ENCODE data around the gene AMPD3. TPM values are rescaled to one million over a fixed set of nuclear protein-coding genes. Genes with fewer than 3 reads are reported as not detected.

AMPD3 gene
- total RNA-seq, 1 donor from 2014 or later = 12.9 TPM

GRCh38 chr11:10461276-10461790 is 6.3 kb downstream of the AMPD3 start:
- H3K4me3 Mint-ChIP-seq (ENCODE audit: low read depth) = no peak overlapping the region
- no peak for DNase-seq (ENCODE audit: low spot score, unreplicated experiment)
- H3K27ac Mint-ChIP-seq = no peak overlapping the region
- H3K4me1 Mint-ChIP-seq (ENCODE audit: low read depth) = peaks cover 4% of the 10 kb centered on the region
- H3K27me3 Mint-ChIP-seq = no peaks in the 10 kb centered on the region
- TF ChIP-seq CTCF (IDR thresholded peaks at IDR 0.05; ENCODE audit: unreplicated experiment) = no peak
- no peaks in the 10 kb centered on the region for H3K9me3 Mint-ChIP-seq (ENCODE audit: low read depth)
- H3K36me3 Mint-ChIP-seq (ENCODE audit: insufficient read depth) = peaks cover 3% of the 10 kb centered on the region

GRCh38 chr11:10462746-10463300 is 7.8 kb downstream of the AMPD3 start:
- H3K4me1 Mint-ChIP-seq (ENCODE audit: low read depth) = peaks cover 8% of the 10 kb centered on the region
- no peak overlapping the region for H3K4me3 Mint-ChIP-seq (ENCODE audit: low read depth)
- no peaks in the 10 kb centered on the region for H3K27me3 Mint-ChIP-seq
- H3K9me3 Mint-ChIP-seq (ENCODE audit: low read depth) = peaks cover 4% of the 10 kb centered on the region
- no peak overlapping the region for H3K27ac Mint-ChIP-seq
- peaks cover 9% of the 10 kb centered on the region for H3K36me3 Mint-ChIP-seq (ENCODE audit: insufficient read depth)
- DNase-seq (ENCODE audit: low spot score, unreplicated experiment) = no peak
- no peak for TF ChIP-seq CTCF (IDR thresholded peaks at IDR 0.05; ENCODE audit: unreplicated experiment)

- Mint-ChIP-seq H3K36me3 (ENCODE audit: insufficient read depth) (peaks cover 8% of the 10 kb centered on the region), H3K9me3 (ENCODE audit: low read depth) (peaks cover 15% of the 10 kb centered on the region), H3K27me3 (no peaks in the 10 kb centered on the region), H3K27ac (no peak overlapping the region), H3K4me3 (ENCODE audit: low read depth) (no peak overlapping the region), H3K4me1 (ENCODE audit: low read depth) (peaks cover 2% of the 10 kb centered on the region)
- no peak for DNase-seq (ENCODE audit: low spot score, unreplicated experiment)
- TF ChIP-seq CTCF (IDR thresholded peaks at IDR 0.05; ENCODE audit: unreplicated experiment) = no peak
Measured at GRCh38 chr11:10473371-10473770, 18.3 kb downstream of the AMPD3 start.

GRCh38 chr11:10474551-10474950 is 19.5 kb downstream of the AMPD3 start:
- peaks cover 2% of the 10 kb centered on the region for H3K4me1 Mint-ChIP-seq (ENCODE audit: low read depth)
- H3K36me3 Mint-ChIP-seq (ENCODE audit: insufficient read depth) = no peaks in the 10 kb centered on the region

GRCh38 chr11:10476342-10476741 is 21.3 kb downstream of the AMPD3 start:
- no peaks in the 10 kb centered on the region for H3K27me3 Mint-ChIP-seq
- H3K4me3 Mint-ChIP-seq (ENCODE audit: low read depth) = no peak overlapping the region

More at GRCh38 chr11:10474551-10474950, 19.5 kb downstream of the AMPD3 start:
- H3K27me3 Mint-ChIP-seq = no peaks in the 10 kb centered on the region
- H3K4me3 Mint-ChIP-seq (ENCODE audit: low read depth) = no peak overlapping the region
- no peak for TF ChIP-seq CTCF (IDR thresholded peaks at IDR 0.05; ENCODE audit: unreplicated experiment)
- no peak for DNase-seq (ENCODE audit: low spot score, unreplicated experiment)
- no peak overlapping the region for H3K27ac Mint-ChIP-seq
- H3K9me3 Mint-ChIP-seq (ENCODE audit: low read depth) = peaks cover 4% of the 10 kb centered on the region

More at GRCh38 chr11:10476342-10476741, 21.3 kb downstream of the AMPD3 start:
- Mint-ChIP-seq H3K36me3 (ENCODE audit: insufficient read depth) (no peaks in the 10 kb centered on the region), H3K4me1 (ENCODE audit: low read depth) (peaks cover 2% of the 10 kb centered on the region), H3K27ac (no peak overlapping the region), H3K9me3 (ENCODE audit: low read depth) (no peaks in the 10 kb centered on the region)
- no peak for DNase-seq (ENCODE audit: low spot score, unreplicated experiment)
- TF ChIP-seq CTCF (IDR thresholded peaks at IDR 0.05; ENCODE audit: unreplicated experiment) = no peak

Measured in progenitor cell of endocrine pancreas (in vitro differentiated cells).